ENCODE results near the gene CTU2. TPM values are rescaled to one million over a fixed set of nuclear protein-coding genes. Genes with fewer than 3 reads are reported as not detected.

CTU2 gene
- polyA plus RNA-seq, 1 experiment, result 6.5 TPM

- ChIA-PET POLR2A (no interaction called here), CTCF (interaction anchor here (0.9 to 1.8 kb wide), 2 partner anchors 16 to 36 kb away, joined by 3 to 7 read pairs; no protein-coding TSS in a partner anchor)
- H3K4me3 ChIP-seq (ENCODE audit: low read depth, low read length), result no peak overlapping the region
- H3K27me3 ChIP-seq (ENCODE audit: control insufficient read depth, insufficient read depth, low read length), result no peaks in the 10 kb centered on the region
- no peak for DNase-seq (ENCODE audit: low read depth, low spot score)
- H3K9me3 ChIP-seq (ENCODE audit: control insufficient read depth, insufficient read depth, low read length), result no peaks in the 10 kb centered on the region
- no peak for TF ChIP-seq CTCF (IDR thresholded peaks at IDR 0.05; ENCODE audit: low read depth, low read length)
- H3K27ac ChIP-seq (ENCODE audit: low read depth, low read length), result no peak overlapping the region
Measured at GRCh38 chr16:88701581-88702370, 4.5 kb upstream of the CTU2 start.

GRCh38 chr16:88702371-88703210 is 3.7 kb upstream of the CTU2 start:
- POLR2A ChIA-PET, result no interaction called here
- H3K4me3 ChIP-seq (ENCODE audit: low read depth, low read length), result no peak overlapping the region
- no peak overlapping the region for H3K27ac ChIP-seq (ENCODE audit: low read depth, low read length)
- H3K27me3 ChIP-seq (ENCODE audit: control insufficient read depth, insufficient read depth, low read length), result no peaks in the 10 kb centered on the region
- no peak for DNase-seq (ENCODE audit: low read depth, low spot score)
- CTCF ChIA-PET, result interaction anchor here (0.9 to 1.8 kb wide), 2 partner anchors 17 to 35 kb away, joined by 3 to 7 read pairs; no protein-coding TSS in a partner anchor
- no peak for TF ChIP-seq CTCF (IDR thresholded peaks at IDR 0.05; ENCODE audit: low read depth, low read length)
- no peaks in the 10 kb centered on the region for H3K9me3 ChIP-seq (ENCODE audit: control insufficient read depth, insufficient read depth, low read length)

DNA sequence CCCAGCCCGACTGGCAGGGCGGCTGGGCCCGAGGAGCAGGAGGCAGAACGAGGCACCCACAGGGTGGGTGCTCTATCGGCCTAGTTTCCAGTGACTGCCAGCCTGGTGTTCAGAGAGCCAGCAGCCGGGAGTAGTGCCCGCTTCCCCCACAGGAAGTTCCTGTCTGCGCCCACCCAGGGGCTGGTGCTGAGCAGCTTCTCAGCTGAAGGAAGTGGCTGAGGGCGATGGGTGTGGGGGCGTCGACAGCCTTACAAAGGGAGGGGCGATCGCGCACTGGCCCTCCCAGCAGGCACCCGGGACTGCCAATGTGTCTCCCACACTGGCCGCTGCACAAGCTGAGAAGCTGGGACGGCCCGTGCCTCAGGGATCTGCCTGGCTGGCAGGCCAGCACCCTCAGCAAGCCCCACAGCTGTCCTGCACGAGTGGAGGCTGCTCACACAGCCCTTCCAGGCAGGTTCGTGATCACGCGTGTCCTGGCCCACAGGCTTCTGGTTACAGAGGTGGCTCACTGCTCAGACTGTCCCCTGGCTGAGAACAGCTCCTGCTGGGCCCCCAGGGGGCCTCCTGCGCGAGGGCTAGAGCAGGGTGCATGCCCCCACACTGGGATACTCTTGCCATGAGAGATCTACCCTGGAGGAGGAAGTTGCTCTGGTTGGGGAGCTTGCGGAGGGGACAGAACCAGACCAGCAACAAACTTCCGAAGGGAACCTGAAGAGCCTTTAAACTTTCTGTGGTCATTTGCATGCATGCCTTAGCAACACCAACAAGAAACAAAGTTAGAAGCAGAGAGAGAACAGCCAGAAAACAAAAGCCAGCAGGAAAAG is 2.6 kb upstream of the CTU2 start:
- H3K27me3 ChIP-seq (ENCODE audit: control insufficient read depth, insufficient read depth, low read length), result no peaks in the 10 kb centered on the region
- DNase-seq (ENCODE audit: low read depth, low spot score), result no peak
- H3K27ac ChIP-seq (ENCODE audit: low read depth, low read length), result no peak overlapping the region
- ChIA-PET POLR2A (no interaction called here), CTCF (interaction anchor here (1.8 kb wide), 1 partner anchor 34 kb away, joined by 7 read pairs; no protein-coding TSS in a partner anchor)
- H3K9me3 ChIP-seq (ENCODE audit: control insufficient read depth, insufficient read depth, low read length), result no peaks in the 10 kb centered on the region
- H3K4me3 ChIP-seq (ENCODE audit: low read depth, low read length), result no peak overlapping the region
- no peak for TF ChIP-seq CTCF (IDR thresholded peaks at IDR 0.05; ENCODE audit: low read depth, low read length)

GRCh38 chr16:88705076-88705684 is 1.1 kb upstream of the CTU2 start:
- CTCF ChIA-PET, result interaction anchor here (0.6 to 0.9 kb wide), 2 partner anchors 17 to 33 kb away, joined by 3 read pairs; no protein-coding TSS in a partner anchor
- Histone ChIP-seq H3K4me3 (ENCODE audit: low read depth, low read length) (peak overlapping the region; percentile 63), H3K9me3 (ENCODE audit: control insufficient read depth, insufficient read depth, low read length) (no peaks in the 10 kb centered on the region), H3K27ac (ENCODE audit: low read depth, low read length) (no peak overlapping the region), H3K27me3 (ENCODE audit: control insufficient read depth, insufficient read depth, low read length) (no peaks in the 10 kb centered on the region)
- no peak for TF ChIP-seq CTCF (IDR thresholded peaks at IDR 0.05; ENCODE audit: low read depth, low read length)
- no peak for DNase-seq (ENCODE audit: low read depth, low spot score)
- POLR2A ChIA-PET, result interaction anchor here (0.6 to 1.0 kb wide), 3 partner anchors 19 to 98 kb away, joined by 4 to 7 read pairs (median 6); partner anchors contain the start of gene SNAI3
